Esophagus muscularis mucosa (tissue), 4 donors: ENCODE data around the gene RCVRN.

Source experiments
- CTCF ChIP-seq, 3 experiments: fragments of 200-600 bp in 2 of 3; fragments of 450-650 bp in 1 of 3; sonication (generic) in 2 of 3; IDR thresholded peaks; one replicate each; pipeline ENCODE4 v1.5.1; 2017 to 2019; ENCODE audit warnings: antibody characterized with exemption in 3 of 3, mild to moderate bottlenecking in 2 of 3, moderate library complexity in 1 of 3
- EP300 ChIP-seq: sonication (generic); formaldehyde crosslinking; IDR thresholded peaks from one replicate; pipeline ENCODE4 v1.6.1; 2017; ENCODE audit warnings: antibody characterized with exemption
- POLR2A ChIP-seq: fragments of 450-650 bp; IDR thresholded peaks from one replicate; pipeline ENCODE4 v1.6.1; 2017; ENCODE audit warnings: antibody characterized with exemption, moderate library complexity, mild to moderate bottlenecking, low read depth
- POLR2AphosphoS5 ChIP-seq, 2 donors: sonication (generic); formaldehyde crosslinking; IDR thresholded peaks; one replicate each; pipeline ENCODE4 v1.6.1; 2017; ENCODE audit warnings: antibody characterized with exemption in 2 of 2

GRCh38 chr17:9894231-9894630 is 10.8 kb downstream of the RCVRN start:
- TF ChIP-seq CTCF (IDR thresholded peaks at IDR 0.05) = no peak
- TF ChIP-seq EP300 = no peak
- no peak for TF ChIP-seq POLR2A
- no peak for TF ChIP-seq POLR2AphosphoS5 (IDR thresholded peaks at IDR 0.05)
